ENCODE data around the gene DISC1.

The DISC1 gene

DNA sequence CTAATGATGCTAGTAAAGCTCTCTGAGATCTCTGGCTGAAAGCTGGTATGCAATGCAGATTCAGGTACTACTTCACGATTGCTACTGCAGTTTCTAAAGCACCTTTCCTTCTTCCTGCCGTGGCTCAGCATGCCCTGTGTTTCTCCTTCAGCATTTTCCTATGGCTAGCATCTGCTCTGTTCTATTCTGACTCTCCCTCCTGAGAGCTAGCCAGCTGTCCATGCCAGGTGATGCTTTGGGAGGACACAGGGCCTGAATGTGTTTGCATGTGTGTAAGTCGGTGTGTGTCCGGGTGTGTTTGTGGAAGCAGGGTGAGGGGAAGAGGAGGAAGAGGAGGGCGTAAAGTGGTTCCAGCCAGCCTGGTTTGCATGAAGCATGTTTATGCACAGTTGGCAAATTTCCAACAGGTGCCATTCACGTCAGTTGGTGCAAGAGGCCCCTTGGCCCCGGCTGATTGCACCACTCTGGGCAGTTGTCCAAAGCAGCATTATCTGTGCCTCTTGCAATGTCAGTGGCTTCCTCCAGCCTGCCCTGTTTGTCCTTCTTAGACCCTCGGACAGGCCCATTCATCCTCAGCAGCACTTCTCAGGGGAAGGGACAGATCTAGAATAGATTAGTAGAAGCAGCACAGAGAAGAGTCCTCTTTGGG lies 433.3 kb downstream of the DISC1 start:
- DNase-seq = no peak

GRCh38 chr1:232062967-232063366 lies 436.4 kb downstream of the DISC1 start:
- no peak for DNase-seq

DNA sequence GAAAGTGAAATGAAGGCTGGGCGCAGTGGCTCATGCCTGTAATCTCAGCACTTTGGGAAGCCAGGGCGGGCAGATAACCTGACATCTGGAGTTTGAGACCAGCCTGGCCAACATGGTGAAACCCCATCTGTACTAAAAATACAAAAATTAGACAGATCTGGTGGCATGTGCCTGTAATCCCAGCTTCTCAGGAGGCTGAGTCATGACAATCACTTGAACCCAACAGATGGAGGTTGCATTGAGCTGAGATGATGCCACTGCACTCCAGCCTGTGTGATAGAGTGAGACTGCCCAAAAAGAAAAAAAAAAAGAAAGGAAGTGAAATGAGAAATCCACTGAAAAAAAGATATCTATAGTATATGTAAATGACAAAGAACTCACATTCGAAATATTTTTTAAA lies 439.9 kb downstream of the DISC1 start:
- no peak for DNase-seq

DNA sequence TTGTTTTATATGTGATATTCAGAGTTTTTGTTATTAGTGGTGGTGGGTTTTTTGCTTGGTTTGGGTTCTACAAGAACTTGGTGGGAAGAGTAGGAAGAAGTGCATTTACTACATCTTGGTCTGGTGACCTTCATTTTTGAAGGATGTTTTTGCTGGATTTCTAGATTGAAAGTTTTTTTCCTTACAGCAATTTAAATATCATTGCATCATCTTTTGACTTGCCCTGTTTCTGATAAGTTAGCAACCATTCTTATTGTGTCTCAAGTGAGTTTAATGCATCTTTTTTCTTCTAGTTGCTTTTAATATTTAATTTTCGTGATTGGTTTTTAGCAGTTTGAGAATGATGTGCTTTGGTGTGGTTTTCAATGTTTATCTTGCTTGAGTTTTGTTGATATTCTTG lies 447.7 kb downstream of the DISC1 start:
- no peak for DNase-seq

GRCh38 chr1:232077809-232078208 lies 451.2 kb downstream of the DISC1 start:
- DNase-seq = no peak

GRCh38 chr1:232084584-232085223 lies 458.1 kb downstream of the DISC1 start:
- no peak for DNase-seq

DNA sequence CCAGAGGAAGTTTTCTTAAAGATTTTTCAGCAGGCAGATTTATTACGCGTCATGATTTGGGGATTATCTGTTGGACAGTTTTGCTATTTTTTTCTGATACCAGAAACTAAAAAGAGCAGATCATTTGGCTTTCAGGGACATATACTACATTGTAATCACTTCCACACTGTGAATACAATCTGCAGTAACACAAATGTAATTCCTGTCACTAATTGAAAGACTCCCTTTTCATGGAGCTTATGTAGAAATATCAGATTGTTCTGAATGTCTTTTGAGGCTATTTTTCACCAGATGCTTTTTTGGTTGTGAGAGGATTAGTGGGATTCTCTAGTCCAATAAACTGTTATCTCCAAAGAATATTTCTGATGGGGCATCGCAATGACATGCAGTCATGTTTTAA lies 464.2 kb downstream of the DISC1 start:
- no peak for DNase-seq

All from activated T-cell treated with anti-CD3 and anti-CD28 coated beads, Interleukin-2, amount 50 U/mL, for 48 hours (primary cell).